MCF 10A (cell line): Measurements from ENCODE around the gene DBNDD2. TPM values are rescaled to one million over a fixed set of nuclear protein-coding genes. Genes with fewer than 3 reads are reported as not detected.
A peak's percentile ranks its signal among the peaks of the same experiment; 100 is the strongest.

Source experiments
- BruUV-seq: library from RNA; stranded (reverse); fragments of 400-500 nt; replicated peaks from 2 replicates; lab custom pipeline; 2021; lab: Mats Ljungman, UMichigan
- CTCF ChIA-PET: fragments of 300-600 bp; sonication (Branson Sonifier 250); formaldehyde crosslinking; extraction: SDS; loops from one replicate; lab custom pipeline; 2021; ENCODE audit warnings: antibody characterized with exemption, inconsistent platforms; lab: Yijun Ruan, JAX
- POLR2A ChIA-PET: fragments of 300-600, 350-650 bp; sonication (Branson Sonifier 250); formaldehyde crosslinking; extraction: SDS; loops from one replicate; lab custom pipeline; 2020; ENCODE audit warnings: antibody characterized with exemption, inconsistent platforms; lab: Yijun Ruan, JAX
- DNase-seq: peaks from one replicate; pipeline ENCODE4 v3.0.0-alpha.2; 2018; ENCODE audit not compliant: unreplicated experiment
- H3K27ac Mint-ChIP-seq: one replicate; pipeline ENCODE4 v1.8.0; 2022; ENCODE audit warnings: mild to moderate bottlenecking, low read depth, mixed read lengths; ENCODE audit not compliant: unreplicated experiment
- H3K27me3 Mint-ChIP-seq: one replicate; pipeline ENCODE4 v1.8.0; 2022; ENCODE audit warnings: mixed read lengths; ENCODE audit not compliant: insufficient read depth, unreplicated experiment
- H3K36me3 Mint-ChIP-seq: one replicate; pipeline ENCODE4 v1.8.0; 2022; ENCODE audit warnings: mild to moderate bottlenecking, moderate library complexity, mixed read lengths; ENCODE audit not compliant: insufficient read depth, unreplicated experiment
- H3K4me1 Mint-ChIP-seq: one replicate; pipeline ENCODE4 v1.8.0; 2022; ENCODE audit warnings: mixed read lengths; ENCODE audit not compliant: insufficient read depth, unreplicated experiment
- H3K4me3 Mint-ChIP-seq: one replicate; pipeline ENCODE4 v1.8.0; 2022; ENCODE audit warnings: mild to moderate bottlenecking, moderate library complexity, mixed read lengths; ENCODE audit not compliant: unreplicated experiment
- H3K9me3 Mint-ChIP-seq: one replicate; pipeline ENCODE4 v1.8.0; 2022; ENCODE audit warnings: mixed read lengths; ENCODE audit not compliant: unreplicated experiment
- intact Hi-C: fragments of 100-400 bp; cut with micrococcal nuclease; formaldehyde crosslinking; loops from 2 replicates; pipeline ENCODE4 v1.14.1; 2022
- total RNA-seq: library from RNA; stranded (reverse); gene quantifications from 2 replicates; pipeline ENCODE4 v1.2.3, GENCODE V29; 2022
- TF ChIP-seq, protein P1 (sequence below): fragments of 200-600 bp; IDR thresholded peaks from one replicate; pipeline ENCODE4 v1.8.0; 2022; ENCODE audit warnings: antibody characterized with exemption, mild to moderate bottlenecking; ENCODE audit not compliant: unreplicated experiment

The DBNDD2 gene
- total RNA-seq, 1 experiment from 2014 or later, result 9.1 TPM

DNA sequence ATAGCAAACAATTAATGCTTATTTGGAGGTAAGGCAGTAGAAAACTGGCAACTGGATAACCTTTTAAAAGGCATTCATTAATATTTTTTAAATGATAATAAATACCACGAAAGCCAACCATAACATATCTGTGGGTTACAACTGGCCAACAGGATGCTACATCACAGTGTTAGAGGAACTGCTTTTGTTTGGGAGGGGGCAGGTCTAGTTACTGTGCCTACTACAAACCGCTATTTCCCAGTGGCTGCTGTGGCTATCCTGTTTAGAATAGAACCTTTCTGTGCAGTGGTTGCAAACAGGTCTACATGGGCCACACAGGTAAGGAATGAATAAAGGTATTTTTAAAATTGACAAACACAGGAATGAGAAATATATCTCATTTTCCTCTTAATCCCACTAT, 8.8 kb downstream of the DBNDD2 start:
- H3K27ac Mint-ChIP-seq, result peak overlapping the region; percentile 93
- BruUV-seq, result TSS peak; percentile 48
- no peaks in the 10 kb centered on the region for H3K9me3 Mint-ChIP-seq
- H3K4me3 Mint-ChIP-seq, result peak overlapping the region; percentile 90
- ChIA-PET CTCF (interaction anchor here (0.6 to 6.4 kb wide), 9 partner anchors 9 to 354 kb away, joined by 3 to 40 read pairs (median 4); partner anchors contain the start of gene SYS1), POLR2A (interaction anchor here (0.7 to 3.1 kb wide), 17 partner anchors 10 to 417 kb away, joined by 3 to 44 read pairs (median 9); partner anchors contain the start of genes SNX21 and SYS1)
- TF ChIP-seq, protein P1, sequence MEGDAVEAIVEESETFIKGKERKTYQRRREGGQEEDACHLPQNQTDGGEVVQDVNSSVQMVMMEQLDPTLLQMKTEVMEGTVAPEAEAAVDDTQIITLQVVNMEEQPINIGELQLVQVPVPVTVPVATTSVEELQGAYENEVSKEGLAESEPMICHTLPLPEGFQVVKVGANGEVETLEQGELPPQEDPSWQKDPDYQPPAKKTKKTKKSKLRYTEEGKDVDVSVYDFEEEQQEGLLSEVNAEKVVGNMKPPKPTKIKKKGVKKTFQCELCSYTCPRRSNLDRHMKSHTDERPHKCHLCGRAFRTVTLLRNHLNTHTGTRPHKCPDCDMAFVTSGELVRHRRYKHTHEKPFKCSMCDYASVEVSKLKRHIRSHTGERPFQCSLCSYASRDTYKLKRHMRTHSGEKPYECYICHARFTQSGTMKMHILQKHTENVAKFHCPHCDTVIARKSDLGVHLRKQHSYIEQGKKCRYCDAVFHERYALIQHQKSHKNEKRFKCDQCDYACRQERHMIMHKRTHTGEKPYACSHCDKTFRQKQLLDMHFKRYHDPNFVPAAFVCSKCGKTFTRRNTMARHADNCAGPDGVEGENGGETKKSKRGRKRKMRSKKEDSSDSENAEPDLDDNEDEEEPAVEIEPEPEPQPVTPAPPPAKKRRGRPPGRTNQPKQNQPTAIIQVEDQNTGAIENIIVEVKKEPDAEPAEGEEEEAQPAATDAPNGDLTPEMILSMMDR, result no peak
- intact Hi-C loops, result loop anchor here (5.0 kb wide), 2 partner anchors 55 to 70 kb away; partner anchors contain the start of genes SDC4 and SYS1
- DNase-seq, result no peak
- peaks cover 27% of the 10 kb centered on the region for H3K36me3 Mint-ChIP-seq
- H3K4me1 Mint-ChIP-seq, result peaks cover 24% of the 10 kb centered on the region
- H3K27me3 Mint-ChIP-seq, result no peaks in the 10 kb centered on the region

DNA sequence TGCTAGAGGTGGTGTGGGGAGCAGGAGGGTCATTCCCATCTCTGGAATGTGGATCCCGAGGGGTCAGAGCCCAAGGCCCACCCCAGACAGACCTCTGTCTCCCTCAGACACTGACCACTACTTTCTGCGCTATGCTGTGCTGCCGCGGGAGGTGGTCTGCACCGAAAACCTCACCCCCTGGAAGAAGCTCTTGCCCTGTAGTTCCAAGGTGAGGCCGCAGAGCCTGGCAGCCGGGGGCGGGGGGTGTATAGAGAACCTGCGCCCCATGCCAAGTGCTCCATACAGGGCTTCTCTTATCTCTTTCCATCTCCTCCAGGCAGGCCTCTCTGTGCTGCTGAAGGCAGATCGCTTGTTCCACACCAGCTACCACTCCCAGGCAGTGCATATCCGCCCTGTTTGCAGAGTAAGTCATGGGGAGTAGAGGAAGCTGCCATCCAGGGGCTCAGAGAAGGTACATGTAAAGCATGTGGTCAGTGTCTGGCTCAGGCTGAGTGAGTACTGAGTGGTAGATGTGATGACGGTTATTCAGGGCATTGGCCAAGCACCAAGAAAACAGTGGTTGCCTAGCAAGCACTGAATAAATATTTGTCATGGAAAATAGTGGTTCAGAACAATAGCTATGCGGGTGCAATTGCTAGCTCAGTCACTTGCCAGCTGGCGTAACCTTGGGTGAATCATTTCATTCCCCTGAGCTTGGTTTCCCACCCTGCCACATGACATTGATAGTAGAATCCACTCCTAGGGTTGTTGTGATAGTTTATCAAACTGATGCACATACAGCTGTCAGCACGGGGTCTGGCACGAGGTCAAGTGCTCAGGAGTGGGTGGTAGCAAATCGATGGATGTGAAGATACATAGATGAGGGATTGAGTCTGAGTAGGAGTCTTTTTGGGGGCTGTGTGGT, 11.4 kb downstream of the DBNDD2 start:
- peaks cover 24% of the 10 kb centered on the region for H3K4me1 Mint-ChIP-seq
- H3K4me3 Mint-ChIP-seq, result no peak overlapping the region
- no TSS peak for BruUV-seq
- CTCF ChIA-PET, result interaction anchor here (0.5 to 6.4 kb wide), 11 partner anchors 9 to 189 kb away, joined by 3 to 40 read pairs (median 3); partner anchors contain the start of gene SYS1
- TF ChIP-seq, protein P1, result no peak
- H3K27me3 Mint-ChIP-seq, result no peaks in the 10 kb centered on the region
- peak; percentile 89 for DNase-seq
- peaks cover 51% of the 10 kb centered on the region for H3K36me3 Mint-ChIP-seq
- peak overlapping the region; percentile 83 for H3K27ac Mint-ChIP-seq
- no peaks in the 10 kb centered on the region for H3K9me3 Mint-ChIP-seq
- intact Hi-C loops, result loop anchor here (5.0 kb wide), 2 partner anchors 57 to 72 kb away; partner anchors contain the start of genes SDC4 and SYS1
- POLR2A ChIA-PET, result interaction anchor here (0.7 to 1.5 kb wide), 4 partner anchors 61 to 354 kb away, joined by 3 to 7 read pairs (median 4); no protein-coding TSS in a partner anchor

DNA sequence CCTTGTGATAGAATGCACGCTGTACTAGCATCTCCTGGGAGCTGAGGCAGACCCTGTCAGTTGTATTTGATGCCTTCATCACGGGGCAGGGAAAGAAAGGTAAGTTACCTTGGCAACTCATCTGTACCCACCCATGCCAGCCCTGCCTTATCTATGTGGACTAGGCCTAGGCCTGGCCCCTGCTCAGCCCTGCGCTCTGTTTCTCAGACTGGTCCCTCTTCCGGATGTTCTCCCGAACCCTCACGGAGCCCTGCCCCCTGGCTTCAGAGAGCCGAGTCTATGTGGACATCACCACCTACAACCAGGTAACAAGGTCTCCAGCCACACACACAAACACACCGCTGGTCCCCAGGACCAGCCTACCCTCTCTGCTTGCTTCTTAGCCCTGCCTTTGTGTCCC, 12.0 kb downstream of the DBNDD2 start:
- intact Hi-C loops, result no loop called here
- CTCF ChIA-PET, result interaction anchor here (0.5 to 6.4 kb wide), 8 partner anchors 12 to 1746 kb away, joined by 3 to 40 read pairs (median 3); partner anchors contain the start of gene SYS1

More for the DNA sequence above, 12.0 kb downstream of the DBNDD2 start:
- BruUV-seq, result no TSS peak
- Mint-ChIP-seq H3K4me1 (peaks cover 22% of the 10 kb centered on the region), H3K27me3 (no peaks in the 10 kb centered on the region), H3K27ac (peak overlapping the region; percentile 83), H3K9me3 (no peaks in the 10 kb centered on the region), H3K4me3 (no peak overlapping the region), H3K36me3 (peaks cover 54% of the 10 kb centered on the region)
- DNase-seq, result no peak
- POLR2A ChIA-PET, result interaction anchor here (1.5 kb wide), 1 partner anchor 83 kb away, joined by 7 read pairs; no protein-coding TSS in a partner anchor
- TF ChIP-seq, protein P1, result no peak
